Adrenal gland (tissue), 5 donors: Measurements from ENCODE around the gene MDK.

Experiments used
- POLR2A ChIP-seq, 2 donors: fragments of 450-650 bp; IDR thresholded peaks; one replicate each; pipeline ENCODE4 v1.6.1; 2017; ENCODE audit warnings: antibody characterized with exemption in 2 of 2, mild to moderate bottlenecking in 2 of 2, moderate library complexity in 1 of 2
- TF ChIP-seq, protein P1 (sequence below), 6 experiments: fragments of 450-650 bp in 4 of 6; fragments of 200-600 bp in 2 of 6; sonication (generic) in 1 of 6; IDR thresholded peaks; 1 replicate in 5 of 6; 2 replicates in 1 of 6; pipeline versions ENCODE4 v1.5.1 to v1.8.0; 2016 to 2021; ENCODE audit warnings: antibody characterized with exemption in 6 of 6, mild to moderate bottlenecking in 2 of 6, moderate library complexity in 1 of 6
- donor health status: DM: no; HTN: no; CAD: no.

GRCh38 chr11:46347637-46348311 is 33.7 kb upstream of the MDK start:
- TF ChIP-seq, protein P1, sequence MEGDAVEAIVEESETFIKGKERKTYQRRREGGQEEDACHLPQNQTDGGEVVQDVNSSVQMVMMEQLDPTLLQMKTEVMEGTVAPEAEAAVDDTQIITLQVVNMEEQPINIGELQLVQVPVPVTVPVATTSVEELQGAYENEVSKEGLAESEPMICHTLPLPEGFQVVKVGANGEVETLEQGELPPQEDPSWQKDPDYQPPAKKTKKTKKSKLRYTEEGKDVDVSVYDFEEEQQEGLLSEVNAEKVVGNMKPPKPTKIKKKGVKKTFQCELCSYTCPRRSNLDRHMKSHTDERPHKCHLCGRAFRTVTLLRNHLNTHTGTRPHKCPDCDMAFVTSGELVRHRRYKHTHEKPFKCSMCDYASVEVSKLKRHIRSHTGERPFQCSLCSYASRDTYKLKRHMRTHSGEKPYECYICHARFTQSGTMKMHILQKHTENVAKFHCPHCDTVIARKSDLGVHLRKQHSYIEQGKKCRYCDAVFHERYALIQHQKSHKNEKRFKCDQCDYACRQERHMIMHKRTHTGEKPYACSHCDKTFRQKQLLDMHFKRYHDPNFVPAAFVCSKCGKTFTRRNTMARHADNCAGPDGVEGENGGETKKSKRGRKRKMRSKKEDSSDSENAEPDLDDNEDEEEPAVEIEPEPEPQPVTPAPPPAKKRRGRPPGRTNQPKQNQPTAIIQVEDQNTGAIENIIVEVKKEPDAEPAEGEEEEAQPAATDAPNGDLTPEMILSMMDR (IDR thresholded peaks at IDR 0.05), result peak in 1 of 6 experiments; percentile 1
- TF ChIP-seq POLR2A (IDR thresholded peaks at IDR 0.05), result no peak
